HG02973 (cell line): Measurements from ENCODE around the gene TTC21A.
A peak's percentile ranks its signal among the peaks of the same experiment; 100 is the strongest.

Source experiments
- ATAC-seq: cut with Tn5 transposase; IDR thresholded peaks from one replicate; pipeline ENCODE4 v1.9.1; 2021; ENCODE audit warnings: moderate library complexity; ENCODE audit not compliant: unreplicated experiment

TTC21A gene

GRCh38 chr3:39176025-39176714 lies 68.7 kb downstream of the TTC21A start:
- no peak for ATAC-seq

GRCh38 chr3:39177708-39178332 lies 70.3 kb downstream of the TTC21A start:
- ATAC-seq: no peak

- no peak for ATAC-seq
Observed at GRCh38 chr3:39178553-39178952, 71.1 kb downstream of the TTC21A start.

GRCh38 chr3:39180183-39180545 lies 72.7 kb downstream of the TTC21A start:
- peak; percentile 2 for ATAC-seq

GRCh38 chr3:39180546-39181346 lies 73.3 kb downstream of the TTC21A start:
- ATAC-seq: peak; percentile 93

GRCh38 chr3:39181408-39182335 lies 74.2 kb downstream of the TTC21A start:
- no peak for ATAC-seq

- no peak for ATAC-seq
Observed at GRCh38 chr3:39183211-39184080, 76.0 kb downstream of the TTC21A start.

- ATAC-seq: no peak
Observed at GRCh38 chr3:39184081-39184967, 76.8 kb downstream of the TTC21A start.

- no peak for ATAC-seq
Observed at GRCh38 chr3:39184968-39185285, 77.4 kb downstream of the TTC21A start.

- ATAC-seq: no peak
Observed at GRCh38 chr3:39185326-39185958, 78.0 kb downstream of the TTC21A start.

GRCh38 chr3:39185959-39186691 lies 78.6 kb downstream of the TTC21A start:
- no peak for ATAC-seq

GRCh38 chr3:39186692-39187151 lies 79.2 kb downstream of the TTC21A start:
- ATAC-seq: no peak

GRCh38 chr3:39187372-39188155 lies 80.1 kb downstream of the TTC21A start:
- no peak for ATAC-seq
